K562 (cell line): ENCODE data around the gene EPB41L3. TPM values are rescaled to one million over a fixed set of nuclear protein-coding genes. Genes with fewer than 3 reads are reported as not detected.

ENCODE experiments used
- ATAC-seq: fragments of 200-7000 bp; cut with Tn5 transposase; 3 replicates; pipeline ENCODE4 v1.9.1; 2020; ENCODE audit warnings: moderate library complexity
- BruUV-seq: library from RNA; stranded (reverse); fragments of 400-500 nt; replicated peaks from 2 replicates; lab custom pipeline; 2021; lab: Mats Ljungman, UMichigan
- CTCF ChIA-PET: fragments of 300-600 bp; formaldehyde crosslinking; extraction: SDS; loops from one replicate; lab custom pipeline; 2021; ENCODE audit warnings: low intra/inter-chr PET ratio; lab: Yijun Ruan, JAX
- POLR2A ChIA-PET: fragments of 300-600, 350-650 bp; sonication (Branson Sonifier 250); formaldehyde crosslinking; extraction: SDS; loops from one replicate; lab custom pipeline; 2021; ENCODE audit warnings: antibody characterized with exemption, inconsistent platforms; lab: Yijun Ruan, JAX
- DNase-seq, 4 experiments: peaks; one replicate each; pipeline versions ENCODE4 v3.0.0 to v3.0.0-alpha.2; 2011 to 2018; ENCODE audit warnings: low spot score in 3 of 4, mixed read lengths in 3 of 4; ENCODE audit errors: extremely low read depth in 1 of 4
- FAIRE-seq: peaks from 2 replicates; lab custom pipeline; 2011; peaks lifted over from hg19 to GRCh38; lab: Jason Lieb, UNC
- H2AFZ ChIP-seq: 2 replicates; pipeline ENCODE4 v1.6.0; 2011; ENCODE audit warnings: low read depth, low read length, control low read depth, inconsistent platforms
- H3K27ac ChIP-seq: fragments of 200-600 bp; 3 replicates; pipeline ENCODE4 v1.8.0; 2011; ENCODE audit warnings: low read depth, mild to moderate bottlenecking, control low read depth, inconsistent platforms, low read length, moderate library complexity, mixed read lengths; ENCODE audit errors: extremely low read depth
- H3K27me3 ChIP-seq, 2 experiments: fragments of 300-600 bp in 1 of 2; 2 replicates in 1 of 2; 3 replicates in 1 of 2; pipeline versions ENCODE4 v1.6.0 to v1.8.0; 2011; ENCODE audit warnings: inconsistent platforms in 2 of 2, low read length in 2 of 2, mild to moderate bottlenecking in 1 of 2, mixed read lengths in 1 of 2, moderate library complexity in 1 of 2; ENCODE audit not compliant: control insufficient read depth in 2 of 2, insufficient read depth in 2 of 2
- H3K36me3 ChIP-seq: fragments of 300-600 bp; 3 replicates; pipeline ENCODE4 v1.8.0; 2011; ENCODE audit warnings: mild to moderate bottlenecking, low read length, inconsistent platforms; ENCODE audit not compliant: control insufficient read depth, insufficient read depth
- H3K4me1 ChIP-seq, 2 experiments: fragments of 200-600 bp in 1 of 2; replicated peaks in 1 of 2; 2 replicates in 1 of 2; 3 replicates in 1 of 2; pipeline versions ENCODE4 v1.5.1 to v1.8.0; 2011; ENCODE audit warnings: inconsistent platforms in 2 of 2, low read length in 2 of 2, mild to moderate bottlenecking in 1 of 2, mixed read lengths in 1 of 2, moderate library complexity in 1 of 2; ENCODE audit not compliant: control insufficient read depth in 2 of 2, insufficient read depth in 2 of 2
- H3K4me2 ChIP-seq: 2 replicates; pipeline ENCODE4 v1.6.1; 2011; ENCODE audit warnings: low read length, control low read depth, inconsistent platforms, mixed read lengths; ENCODE audit not compliant: insufficient read depth
- H3K4me3 ChIP-seq: fragments of 200-600 bp; sonication (generic), shearing (Covaris generic); 2 replicates; pipeline ENCODE4 v1.5.1; 2016; ENCODE audit warnings: control low read depth, inconsistent platforms
- H3K79me2 ChIP-seq: fragments of 200-600 bp; 3 replicates; pipeline ENCODE4 v1.8.0; 2011; ENCODE audit warnings: low read length, inconsistent platforms; ENCODE audit not compliant: control insufficient read depth, insufficient read depth
- H3K9ac ChIP-seq, 2 experiments: 2 replicates each; pipeline versions ENCODE4 v1.6.0 to v1.6.1; 2011; ENCODE audit warnings: low read depth in 2 of 2, low read length in 2 of 2, control low read depth in 1 of 2, inconsistent platforms in 1 of 2, mild to moderate bottlenecking in 1 of 2, mixed read lengths in 1 of 2; ENCODE audit not compliant: insufficient read depth in 1 of 2
- H3K9me1 ChIP-seq: one replicate; pipeline ENCODE4 v1.6.0; 2011; ENCODE audit warnings: inconsistent platforms, mild to moderate bottlenecking, low read length, moderate library complexity; ENCODE audit not compliant: control insufficient read depth, insufficient read depth
- H3K9me3 ChIP-seq: replicated peaks from 2 replicates; pipeline ENCODE4 v1.5.1; 2011; ENCODE audit warnings: low read depth, low read length, inconsistent platforms; ENCODE audit not compliant: control insufficient read depth, insufficient read depth
- H4K20me1 ChIP-seq: replicated peaks from 2 replicates; pipeline ENCODE4 v1.6.1; 2011; ENCODE audit warnings: low read length, inconsistent platforms, mixed read lengths; ENCODE audit not compliant: control insufficient read depth, insufficient read depth
- DEAF1 ChIP-seq: fragments of 450-650 bp; formaldehyde crosslinking; IDR thresholded peaks from 2 replicates; pipeline ENCODE4 v1.4.0; 2020; ENCODE audit warnings: mild to moderate bottlenecking, moderate library complexity
- GTF2F1 ChIP-seq: IDR thresholded peaks from 2 replicates; pipeline ENCODE4 v1.6.1; 2011; ENCODE audit warnings: low read depth, low read length, improper control_type of control experiment
- KLF6 ChIP-seq: fragments of 250-450 bp; sonication (Bioruptor Pico); IDR thresholded peaks from 2 replicates; pipeline ENCODE4 v1.4.0; 2020; ENCODE audit warnings: mild to moderate bottlenecking, moderate library complexity, borderline replicate concordance
- NCOA2 ChIP-seq, 2 experiments: fragments of 450-650 bp; IDR thresholded peaks; 2 replicates each; pipeline ENCODE4 v1.6.1; 2018; ENCODE audit warnings: mild to moderate bottlenecking in 2 of 2, moderate library complexity in 1 of 2; ENCODE audit not compliant: partially characterized antibody in 2 of 2
- NR4A1 ChIP-seq, 2 experiments: fragments of 250-450 bp in 1 of 2; fragments of 450-650 bp in 1 of 2; sonication (Bioruptor Pico) in 1 of 2; IDR thresholded peaks; 2 replicates each; pipeline versions ENCODE4 v1.4.0 to v1.6.1; 2016 to 2020; ENCODE audit warnings: mild to moderate bottlenecking in 2 of 2, missing compliant biosample characterization in 1 of 2, missing genetic modification characterization in 1 of 2, moderate library complexity in 1 of 2
- PHB ChIP-seq: fragments of 250-450 bp; sonication (Bioruptor Pico); IDR thresholded peaks from 2 replicates; pipeline ENCODE4 v1.5.0; 2021
- SIN3A ChIP-seq, 2 experiments: fragments of 150-350 bp in 1 of 2; IDR thresholded peaks; 2 replicates each; pipeline ENCODE4 v1.6.1; 2011 to 2016; ENCODE audit warnings: borderline replicate concordance in 2 of 2, low read depth in 2 of 2, low read length in 2 of 2, mild to moderate bottlenecking in 2 of 2, moderate library complexity in 2 of 2; ENCODE audit not compliant: control insufficient read depth in 1 of 2
- STAT5B ChIP-seq: fragments of 250-450 bp; sonication (Bioruptor Pico); IDR thresholded peaks from 2 replicates; pipeline ENCODE4 v1.8.0; 2021; ENCODE audit warnings: mild to moderate bottlenecking, inconsistent platforms
- ZBTB12 ChIP-seq: fragments of 250-450 bp; sonication (Bioruptor Pico); IDR thresholded peaks from 2 replicates; pipeline ENCODE4 v1.4.0; 2020
- ZBTB9 ChIP-seq: fragments of 450-650 bp; formaldehyde crosslinking; IDR thresholded peaks from 2 replicates; pipeline ENCODE4 v1.4.0; 2020; ENCODE audit warnings: mild to moderate bottlenecking, moderate library complexity
- ZC3H4 ChIP-seq: sonication (generic); formaldehyde crosslinking; IDR thresholded peaks from 2 replicates; pipeline ENCODE4 v1.9.0; 2021; ENCODE audit warnings: missing genetic modification reagents, borderline replicate concordance
- ZNF583 ChIP-seq: fragments of 250-450 bp; sonication (Bioruptor Pico); IDR thresholded peaks from 2 replicates; pipeline ENCODE4 v1.4.0; 2020
- ZNF76 ChIP-seq: fragments of 250-450 bp; sonication (Bioruptor Pico); IDR thresholded peaks from 2 replicates; pipeline ENCODE4 v1.4.0; 2020; ENCODE audit warnings: mild to moderate bottlenecking, moderate library complexity, borderline replicate concordance
- WGBS: fragments of 100-300 bp; shearing (Covaris generic); methylation state at CpG from one replicate; pipeline ENCODE4 v1.1.6; 2016; ENCODE audit warnings: low coverage, mixed read lengths; ENCODE audit not compliant: insufficient coverage; ENCODE audit errors: missing lambda C conversion rate; 5-methylcytosine and 5-hydroxymethylcytosine counted together
- in situ Hi-C: fragments of 300-500 bp; cut with MboI; formaldehyde crosslinking; loops from 4 replicates; pipeline ENCODE4 v1.15.0; 2018; ENCODE audit warnings: inconsistent platforms, mixed read lengths
- intact Hi-C: fragments of 100-400 bp; cut with micrococcal nuclease; formaldehyde crosslinking; loops from 2 replicates; pipeline ENCODE4 v1.14.2; 2022
- polyA plus RNA-seq, 8 experiments: library from polyadenylated mRNA; depleted of rRNA in 4 of 8; stranded (reverse) in 5 of 8; unstranded in 3 of 8; fragments of >200 nt; fragmentation: Nextera tagmentation in 2 of 8; fragmentation: Illumina TruSeq in 1 of 8; extraction: Ambion mirVana in 2 of 8; extraction: Trizol in 1 of 8; gene quantifications; 2 replicates each; pipeline versions ENCODE4 v1.2.1 to v1.2.3, GENCODE V29; 2011 to 2014; ENCODE audit warnings: inconsistent platforms in 1 of 8, missing spikeins in 1 of 8
- total RNA-seq, 7 experiments: library from RNA; depleted of rRNA in 6 of 7; stranded (reverse); fragments of >200 nt in 6 of 7; fragmentation: Illumina TruSeq in 2 of 7; extraction: Trizol in 2 of 7; gene quantifications; 2 replicates each; pipeline versions ENCODE4 v1.2.1 to v1.2.3, GENCODE V29; 2011 to 2021; ENCODE audit warnings: low replicate concordance in 1 of 7

The EPB41L3 gene
- total and polyA plus RNA-seq, 9 of the 15 experiments (the other 6 are each of a cell fraction or from before 2014, with no cell fraction given) = 0.44 to 0.49 TPM; not detected in 7

- no peaks in the 10 kb centered on the region for H3K79me2 ChIP-seq
- H3K4me3 ChIP-seq = no peak overlapping the region
- 0% methylated on average over 2 of the region's 2 CpGs for WGBS
- no peak overlapping the region for H2AFZ ChIP-seq
- H3K4me2 ChIP-seq = no peak overlapping the region
- no peaks in the 10 kb centered on the region for H3K9me3 ChIP-seq
- ATAC-seq = no peak
- no peak for DNase-seq
- H3K9me1 ChIP-seq = no peaks in the 10 kb centered on the region
- CTCF ChIA-PET = no interaction called here
- no peaks in the 10 kb centered on the region for H3K4me1 ChIP-seq
- no peaks in the 10 kb centered on the region for H3K36me3 ChIP-seq
- in situ Hi-C loops (no loop called here), intact Hi-C loops (no loop called here)
- BruUV-seq = no TSS peak
- no peaks in the 10 kb centered on the region for H4K20me1 ChIP-seq
- no peaks in the 10 kb centered on the region for H3K27me3 ChIP-seq
- TF ChIP-seq ZNF583 (no peak), PHB (CRISPR knock-in tag) (no peak), STAT5B (CRISPR knock-in tag) (no peak), SIN3A (IDR thresholded peaks at IDR 0.05; ENCODE audit: borderline replicate concordance in 2 of 2, control insufficient read depth in 1 of 2, low read depth in 2 of 2, low read length in 2 of 2) (no peak), ZNF76 (CRISPR knock-in tag) (no peak), GTF2F1 (no peak), ZBTB9 (no peak), KLF6 (CRISPR knock-in tag) (no peak), NR4A1 (CRISPR knock-in tag; IDR thresholded peaks at IDR 0.05) (no peak), NR4A1 (tag; IDR thresholded peaks at IDR 0.05) (no peak), ZBTB12 (CRISPR knock-in tag) (no peak), NCOA2 (IDR thresholded peaks at IDR 0.05; ENCODE audit: partially characterized antibody in 2 of 2) (no peak), ZC3H4 (CRISPR knock-in tag) (no peak), DEAF1 (CRISPR knock-in tag) (no peak)
- H3K27ac ChIP-seq = no peak overlapping the region
- H3K9ac ChIP-seq = no peak overlapping the region
- POLR2A ChIA-PET = no interaction called here
- no peak for FAIRE-seq
Measured at GRCh38 chr18:5508821-5509220, 35.0 kb downstream of the EPB41L3 start.
